ENCODE results near the gene HCRTR1.

HCRTR1 gene

GRCh38 chr1:31660871-31661455 is 43.5 kb downstream of the HCRTR1 start:
- Histone ChIP-seq H2AK5ac (ENCODE audit: low read depth, low read length) (peak overlapping the region; percentile 9), H4K91ac (ENCODE audit: low read depth, low read length, poor library complexity) (no peak overlapping the region), H3K27ac (replicated peaks; ENCODE audit: low read length) (no peak overlapping the region), H2BK12ac (ENCODE audit: low read length) (no peak overlapping the region), H3K79me1 (ENCODE audit: low read depth, low read length) (no peaks in the 10 kb centered on the region), H3K9me3 (replicated peaks in 1 of 2; ENCODE audit: control insufficient read depth in 2 of 2, insufficient read depth in 1 of 2, low read depth in 1 of 2, low read length in 2 of 2) (no peaks in the 10 kb centered on the region), H3K27me3 (ENCODE audit: control insufficient read depth in 3 of 3, insufficient read depth in 3 of 3, low read depth in 1 of 3, low read length in 3 of 3) (peaks cover 0 to 56% (median 0%) of the 10 kb centered on the region in 3 experiments), H3K36me3 (replicated peaks in 1 of 2; ENCODE audit: control insufficient read depth in 2 of 2, insufficient read depth in 2 of 2, low read length in 2 of 2) (no peaks in the 10 kb centered on the region), H2BK5ac (ENCODE audit: low read length) (no peak overlapping the region), H3K23ac (ENCODE audit: low read depth, low read length, poor library complexity) (peak overlapping the region; percentile 20), H4K8ac (ENCODE audit: low read depth, low read length) (no peak overlapping the region), H2BK120ac (ENCODE audit: low read depth, low read length) (no peak overlapping the region), H3K4me1 (ENCODE audit: control insufficient read depth in 2 of 2, insufficient read depth in 1 of 2, low read depth in 1 of 2, low read length in 2 of 2) (peaks cover 3% of the 10 kb centered on the region in 2 donors), H3K18ac (ENCODE audit: low read length) (no peak overlapping the region), H3K4me3 (ENCODE audit: low read length in 2 of 2) (no peak overlapping the region), H2AFZ (ENCODE audit: low read length) (no peak overlapping the region), H2BK15ac (ENCODE audit: low read length) (no peak overlapping the region), H3K9ac (ENCODE audit: low read depth, low read length, poor library complexity) (no peak overlapping the region), H3K14ac (ENCODE audit: low read length) (no peak overlapping the region), H3K4me2 (ENCODE audit: insufficient read depth, low read length, poor library complexity, severe bottlenecking) (no peak overlapping the region), H3K4ac (ENCODE audit: low read length) (no peak overlapping the region)
- no CpG with 5 or more reads among the region's 4 CpGs for WGBS, 2 donors (ENCODE audit: extremely low coverage in 2 of 2, insufficient read length in 2 of 2, insufficient replicate concordance in 1 of 2)
- DNase-seq (ENCODE audit: low spot score): no peak

- H2BK15ac ChIP-seq (ENCODE audit: low read length): no peak overlapping the region
- no peak overlapping the region for H2BK12ac ChIP-seq (ENCODE audit: low read length)
- no peak overlapping the region for H3K27ac ChIP-seq (replicated peaks; ENCODE audit: low read length)
- no peak overlapping the region for H3K4me3 ChIP-seq (ENCODE audit: low read length in 2 of 2)
- no peak for DNase-seq (ENCODE audit: low spot score)
- H4K8ac ChIP-seq (ENCODE audit: low read depth, low read length): no peak overlapping the region
- H3K27me3 ChIP-seq (ENCODE audit: control insufficient read depth in 3 of 3, insufficient read depth in 3 of 3, low read depth in 1 of 3, low read length in 3 of 3): peaks cover 0 to 59% (median 0%) of the 10 kb centered on the region in 3 experiments
- H2AFZ ChIP-seq (ENCODE audit: low read length): no peak overlapping the region
- H4K91ac ChIP-seq (ENCODE audit: low read depth, low read length, poor library complexity): no peak overlapping the region
- H3K23ac ChIP-seq (ENCODE audit: low read depth, low read length, poor library complexity): no peak overlapping the region
- no CpG with 5 or more reads among the region's 6 CpGs for WGBS, 2 donors (ENCODE audit: extremely low coverage in 2 of 2, insufficient read length in 2 of 2, insufficient replicate concordance in 1 of 2)
- H2BK5ac ChIP-seq (ENCODE audit: low read length): no peak overlapping the region
- no peak overlapping the region for H3K18ac ChIP-seq (ENCODE audit: low read length)
- H3K9ac ChIP-seq (ENCODE audit: low read depth, low read length, poor library complexity): no peak overlapping the region
- H3K9me3 ChIP-seq (replicated peaks in 1 of 2; ENCODE audit: control insufficient read depth in 2 of 2, insufficient read depth in 1 of 2, low read depth in 1 of 2, low read length in 2 of 2): no peaks in the 10 kb centered on the region
- no peak overlapping the region for H2AK5ac ChIP-seq (ENCODE audit: low read depth, low read length)
- H3K4ac ChIP-seq (ENCODE audit: low read length): no peak overlapping the region
- H3K14ac ChIP-seq (ENCODE audit: low read length): no peak overlapping the region
- H2BK120ac ChIP-seq (ENCODE audit: low read depth, low read length): no peak overlapping the region
- H3K36me3 ChIP-seq (replicated peaks in 1 of 2; ENCODE audit: control insufficient read depth in 2 of 2, insufficient read depth in 2 of 2, low read length in 2 of 2): no peaks in the 10 kb centered on the region
- H3K4me2 ChIP-seq (ENCODE audit: insufficient read depth, low read length, poor library complexity, severe bottlenecking): no peak overlapping the region
- H3K79me1 ChIP-seq (ENCODE audit: low read depth, low read length): no peaks in the 10 kb centered on the region
- peaks cover 0 to 3% of the 10 kb centered on the region in 2 donors for H3K4me1 ChIP-seq (ENCODE audit: control insufficient read depth in 2 of 2, insufficient read depth in 1 of 2, low read depth in 1 of 2, low read length in 2 of 2)
Observed at GRCh38 chr1:31661856-31662255, 44.4 kb downstream of the HCRTR1 start.

GRCh38 chr1:31662463-31662862 is 45.0 kb downstream of the HCRTR1 start:
- no peak overlapping the region for H2BK120ac ChIP-seq (ENCODE audit: low read depth, low read length)

GRCh38 chr1:31663622-31664452 is 46.3 kb downstream of the HCRTR1 start:
- Histone ChIP-seq H2BK12ac (ENCODE audit: low read length) (no peak overlapping the region), H3K27ac (replicated peaks; ENCODE audit: low read length) (no peak overlapping the region), H3K18ac (ENCODE audit: low read length) (no peak overlapping the region), H3K36me3 (replicated peaks in 1 of 2; ENCODE audit: control insufficient read depth in 2 of 2, insufficient read depth in 2 of 2, low read length in 2 of 2) (no peaks in the 10 kb centered on the region), H2BK15ac (ENCODE audit: low read length) (peak overlapping the region; percentile 38), H3K9me3 (replicated peaks in 1 of 2; ENCODE audit: control insufficient read depth in 2 of 2, insufficient read depth in 1 of 2, low read depth in 1 of 2, low read length in 2 of 2) (no peaks in the 10 kb centered on the region), H3K4me1 (ENCODE audit: control insufficient read depth in 2 of 2, insufficient read depth in 1 of 2, low read depth in 1 of 2, low read length in 2 of 2) (peaks cover 0 to under 1% of the 10 kb centered on the region in 2 donors), H4K91ac (ENCODE audit: low read depth, low read length, poor library complexity) (no peak overlapping the region), H3K4me3 (ENCODE audit: low read length in 2 of 2) (no peak overlapping the region), H3K79me1 (ENCODE audit: low read depth, low read length) (no peaks in the 10 kb centered on the region), H3K14ac (ENCODE audit: low read length) (no peak overlapping the region), H2AFZ (ENCODE audit: low read length) (no peak overlapping the region), H3K9ac (ENCODE audit: low read depth, low read length, poor library complexity) (no peak overlapping the region), H4K8ac (ENCODE audit: low read depth, low read length) (no peak overlapping the region), H3K4me2 (ENCODE audit: insufficient read depth, low read length, poor library complexity, severe bottlenecking) (no peak overlapping the region), H2AK5ac (ENCODE audit: low read depth, low read length) (no peak overlapping the region), H3K27me3 (ENCODE audit: control insufficient read depth in 3 of 3, insufficient read depth in 3 of 3, low read depth in 1 of 3, low read length in 3 of 3) (peaks cover 0 to 61% (median 0%) of the 10 kb centered on the region in 3 experiments), H3K4ac (ENCODE audit: low read length) (no peak overlapping the region), H2BK5ac (ENCODE audit: low read length) (no peak overlapping the region), H3K23ac (ENCODE audit: low read depth, low read length, poor library complexity) (no peak overlapping the region), H2BK120ac (ENCODE audit: low read depth, low read length) (no peak overlapping the region)
- peak; percentile 73 for DNase-seq (ENCODE audit: low spot score)
- no CpG with 5 or more reads among the region's 9 CpGs for WGBS, 2 donors (ENCODE audit: extremely low coverage in 2 of 2, insufficient read length in 2 of 2, insufficient replicate concordance in 1 of 2)

More at GRCh38 chr1:31662463-31662862, 45.0 kb downstream of the HCRTR1 start:
- peaks cover 0 to 3% of the 10 kb centered on the region in 2 donors for H3K4me1 ChIP-seq (ENCODE audit: control insufficient read depth in 2 of 2, insufficient read depth in 1 of 2, low read depth in 1 of 2, low read length in 2 of 2)
- H3K27me3 ChIP-seq (ENCODE audit: control insufficient read depth in 3 of 3, insufficient read depth in 3 of 3, low read depth in 1 of 3, low read length in 3 of 3): peaks cover 0 to 60% (median 0%) of the 10 kb centered on the region in 3 experiments
- H3K4me2 ChIP-seq (ENCODE audit: insufficient read depth, low read length, poor library complexity, severe bottlenecking): no peak overlapping the region
- no peaks in the 10 kb centered on the region for H3K36me3 ChIP-seq (replicated peaks in 1 of 2; ENCODE audit: control insufficient read depth in 2 of 2, insufficient read depth in 2 of 2, low read length in 2 of 2)
- DNase-seq (ENCODE audit: low spot score): no peak
- no peak overlapping the region for H3K27ac ChIP-seq (replicated peaks; ENCODE audit: low read length)
- H3K23ac ChIP-seq (ENCODE audit: low read depth, low read length, poor library complexity): peak overlapping the region; percentile 66
- H3K4me3 ChIP-seq (ENCODE audit: low read length in 2 of 2): no peak overlapping the region
- no peak overlapping the region for H2AFZ ChIP-seq (ENCODE audit: low read length)
- H2BK15ac ChIP-seq (ENCODE audit: low read length): no peak overlapping the region
- no peaks in the 10 kb centered on the region for H3K79me1 ChIP-seq (ENCODE audit: low read depth, low read length)
- no CpG with 5 or more reads among the region's 12 CpGs for WGBS, 2 donors (ENCODE audit: extremely low coverage in 2 of 2, insufficient read length in 2 of 2, insufficient replicate concordance in 1 of 2)
- no peak overlapping the region for H3K4ac ChIP-seq (ENCODE audit: low read length)
- no peak overlapping the region for H4K8ac ChIP-seq (ENCODE audit: low read depth, low read length)
- no peak overlapping the region for H4K91ac ChIP-seq (ENCODE audit: low read depth, low read length, poor library complexity)
- H3K18ac ChIP-seq (ENCODE audit: low read length): no peak overlapping the region
- peak overlapping the region; percentile 42 for H2AK5ac ChIP-seq (ENCODE audit: low read depth, low read length)
- no peak overlapping the region for H3K9ac ChIP-seq (ENCODE audit: low read depth, low read length, poor library complexity)
- no peak overlapping the region for H2BK5ac ChIP-seq (ENCODE audit: low read length)
- H3K9me3 ChIP-seq (replicated peaks in 1 of 2; ENCODE audit: control insufficient read depth in 2 of 2, insufficient read depth in 1 of 2, low read depth in 1 of 2, low read length in 2 of 2): no peaks in the 10 kb centered on the region
- H2BK12ac ChIP-seq (ENCODE audit: low read length): peak overlapping the region; percentile 31
- no peak overlapping the region for H3K14ac ChIP-seq (ENCODE audit: low read length)

Measured in neuronal stem cell (in vitro differentiated cells).